Heart left ventricle (tissue), 13 donors: Measurements from ENCODE around the gene FHL1.

Experiments
- CTCF ChIP-seq, 12 donors: fragments of 200-600 bp; sonication (generic) in 4 of 12; IDR thresholded peaks; one replicate each; pipeline versions ENCODE4 v1.5.0 to v1.8.0; 2018 to 2022; ENCODE audit warnings: antibody characterized with exemption in 12 of 12, mild to moderate bottlenecking in 5 of 12
- POLR2A ChIP-seq, 2 donors: fragments of 450-650 bp; IDR thresholded peaks; one replicate each; pipeline ENCODE4 v1.6.1; 2017; ENCODE audit warnings: antibody characterized with exemption in 2 of 2, mild to moderate bottlenecking in 2 of 2, moderate library complexity in 2 of 2
- donor health status: ischemic (EF 13 %, LVEDD 7.1; RV severe dilation, severe dysfunction).
- donor health status: DM: no; HTN: yes; CAD: no.
- donor health status: DM: no; HTN: no; CAD: no.
- donor health status: ischemic (EF 25% LVEDD 6.9; RV normal size, moderate dysfunction).
- donor health status: ischemic (EF 25% LVEDD 5.7; RV mildly dilated, moderate dysfunction).
- donor health status: ischemic (EF 35%, LVEDD 5.7; RV mildly dilated, moderate dysfunction).
- donor health status: nonischemic (EF 11% LVEDD 7.7; RV severe dilation, severe dysfunction).
- donor health status: DM: yes; HTN: yes; CAD: no.
- donor health status: PGD.
- donor health status: ischemic (EF 29% LVEDD 5.4; RV normal size, mild dysfunction).
- donor health status: nonischemic (EF 23%, LVEDD 6.1; RV moderate dilation, normal function).

- TF ChIP-seq CTCF (IDR thresholded peaks at IDR 0.05), result no peak
- no peak for TF ChIP-seq POLR2A (IDR thresholded peaks at IDR 0.05)
These were observed 3.6 kb upstream of the FHL1 start for GRCh38 chrX:136143711-136144110.
